BJ (cell line): Measurements from ENCODE around the gene P4HA1. TPM values are rescaled to one million over a fixed set of nuclear protein-coding genes. Genes with fewer than 3 reads are reported as not detected.
"Not testable (repeated sequence)": the region's sequence is repeated elsewhere in the genome, so short reads cannot be mapped to it uniquely, and the experiment has no call there.

ENCODE experiments used
- CTCF ChIA-PET: fragments of 350-600 bp; formaldehyde crosslinking; extraction: SDS; loops from one replicate; lab custom pipeline; 2021; ENCODE audit warnings: antibody characterized with exemption, inconsistent platforms; lab: Yijun Ruan, JAX
- POLR2A ChIA-PET: fragments of 300-600 bp; sonication (Branson Sonifier 250); formaldehyde crosslinking; extraction: SDS; loops from one replicate; lab custom pipeline; 2021; ENCODE audit warnings: antibody characterized with exemption; lab: Charles Lee
- DNase-seq: peaks from one replicate; pipeline ENCODE4 v3.0.0-alpha.2; 2011; ENCODE audit warnings: low read depth
- H3K27me3 ChIP-seq: 2 replicates; pipeline ENCODE4 v1.6.0; 2011; ENCODE audit warnings: low read length; ENCODE audit not compliant: control insufficient read depth, insufficient read depth
- H3K36me3 ChIP-seq: 2 replicates; pipeline ENCODE4 v1.5.1; 2011; ENCODE audit warnings: low read length; ENCODE audit not compliant: control insufficient read depth, insufficient read depth
- H3K4me3 ChIP-seq: 2 replicates; pipeline ENCODE4 v1.5.1; 2011; ENCODE audit warnings: low read depth, mild to moderate bottlenecking, control low read depth, low read length
- polyA plus RNA-seq: library from polyadenylated mRNA; depleted of rRNA; stranded (reverse); fragments of >200 nt; gene quantifications from 2 replicates; pipeline ENCODE4 v1.2.3, GENCODE V29; 2011
- TF ChIP-seq, protein P1 (sequence below): IDR thresholded peaks from 2 replicates; pipeline ENCODE4 v1.5.1; 2011; ENCODE audit warnings: low read depth, mild to moderate bottlenecking, control low read depth, inconsistent platforms, low read length, moderate library complexity; ENCODE audit not compliant: insufficient read depth

Gene P4HA1
- polyA plus RNA-seq, 1 experiment: 91.7 TPM

DNA sequence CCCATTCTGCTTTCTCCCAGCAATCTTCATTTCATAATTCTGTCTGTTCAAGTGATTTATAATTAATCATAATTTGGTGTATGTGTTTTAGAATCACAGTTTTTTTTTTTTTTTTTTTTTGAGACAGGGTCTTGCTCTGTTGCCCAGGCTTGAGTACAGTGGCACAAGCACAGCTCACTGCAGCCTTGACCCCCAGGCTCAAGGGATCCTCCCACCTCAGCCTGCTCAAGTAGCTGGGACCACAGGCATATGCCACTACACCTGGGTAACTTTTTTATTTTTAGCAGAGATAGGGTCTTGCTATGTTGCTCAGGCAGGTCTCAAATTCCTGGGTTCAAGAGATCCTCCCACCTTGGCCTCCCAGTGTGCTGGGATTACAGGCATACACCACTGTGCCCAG is 92.8 kb downstream of the P4HA1 start:
- no peak for DNase-seq
- ChIA-PET CTCF (no interaction called here), POLR2A (no interaction called here)
- Histone ChIP-seq H3K27me3 (no peaks in the 10 kb centered on the region), H3K36me3 (peaks cover 5% of the 10 kb centered on the region), H3K4me3 (no peak overlapping the region)
- TF ChIP-seq, protein P1, sequence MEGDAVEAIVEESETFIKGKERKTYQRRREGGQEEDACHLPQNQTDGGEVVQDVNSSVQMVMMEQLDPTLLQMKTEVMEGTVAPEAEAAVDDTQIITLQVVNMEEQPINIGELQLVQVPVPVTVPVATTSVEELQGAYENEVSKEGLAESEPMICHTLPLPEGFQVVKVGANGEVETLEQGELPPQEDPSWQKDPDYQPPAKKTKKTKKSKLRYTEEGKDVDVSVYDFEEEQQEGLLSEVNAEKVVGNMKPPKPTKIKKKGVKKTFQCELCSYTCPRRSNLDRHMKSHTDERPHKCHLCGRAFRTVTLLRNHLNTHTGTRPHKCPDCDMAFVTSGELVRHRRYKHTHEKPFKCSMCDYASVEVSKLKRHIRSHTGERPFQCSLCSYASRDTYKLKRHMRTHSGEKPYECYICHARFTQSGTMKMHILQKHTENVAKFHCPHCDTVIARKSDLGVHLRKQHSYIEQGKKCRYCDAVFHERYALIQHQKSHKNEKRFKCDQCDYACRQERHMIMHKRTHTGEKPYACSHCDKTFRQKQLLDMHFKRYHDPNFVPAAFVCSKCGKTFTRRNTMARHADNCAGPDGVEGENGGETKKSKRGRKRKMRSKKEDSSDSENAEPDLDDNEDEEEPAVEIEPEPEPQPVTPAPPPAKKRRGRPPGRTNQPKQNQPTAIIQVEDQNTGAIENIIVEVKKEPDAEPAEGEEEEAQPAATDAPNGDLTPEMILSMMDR: no peak

DNA sequence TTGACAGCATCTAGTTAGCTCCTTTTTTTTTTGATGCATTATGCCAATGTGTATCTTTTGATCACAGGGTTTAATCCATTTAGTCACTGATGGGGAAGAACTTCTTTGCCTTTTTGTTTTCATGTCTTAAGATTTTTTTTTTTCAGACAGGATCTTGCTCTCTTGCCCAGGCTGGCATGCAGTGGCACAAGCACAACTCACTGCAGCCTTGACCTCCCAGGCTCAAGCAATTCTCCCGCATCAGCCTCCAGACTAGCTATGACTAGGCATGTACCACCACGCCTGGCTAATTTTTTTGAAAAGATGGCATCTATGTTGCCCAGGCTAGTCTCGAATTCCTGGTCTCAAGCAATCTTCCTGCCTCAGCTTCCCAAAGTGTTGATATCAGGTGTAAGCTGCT is 95.7 kb downstream of the P4HA1 start:
- peaks cover 2% of the 10 kb centered on the region for H3K36me3 ChIP-seq
- TF ChIP-seq, protein P1: no peak
- no peaks in the 10 kb centered on the region for H3K27me3 ChIP-seq
- POLR2A ChIA-PET: interaction anchor here (0.6 kb wide), 3 partner anchors 93 to 785 kb away, joined by 4 to 10 read pairs (median 9); partner anchors contain the start of gene ASCC1
- CTCF ChIA-PET: no interaction called here
- H3K4me3 ChIP-seq: no peak overlapping the region
- no peak for DNase-seq

DNA sequence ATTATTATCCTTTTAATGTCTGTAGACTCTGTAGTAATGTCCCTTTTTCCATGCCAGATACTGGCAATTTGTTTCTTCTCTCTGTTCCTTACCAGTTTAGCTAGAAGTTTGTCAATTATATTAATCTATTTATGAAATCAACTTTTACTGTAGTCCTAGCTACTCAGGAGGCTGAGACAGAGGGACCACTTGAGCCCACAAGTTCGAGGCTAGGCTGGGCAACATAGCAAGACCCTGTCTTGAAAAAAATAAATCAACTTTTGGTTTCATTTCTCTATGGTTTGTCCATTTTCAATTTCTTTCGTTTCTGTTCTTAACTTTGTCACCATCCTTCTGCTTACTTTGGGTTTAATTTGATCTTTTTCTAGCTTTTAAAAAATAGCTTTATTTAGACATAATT is 99.6 kb downstream of the P4HA1 start:
- TF ChIP-seq, protein P1: no peak
- no peak overlapping the region for H3K4me3 ChIP-seq
- H3K36me3 ChIP-seq: peaks cover 2% of the 10 kb centered on the region
- CTCF ChIA-PET: interaction anchor here (0.6 kb wide), 1 partner anchor 70 kb away, joined by 3 read pairs; no protein-coding TSS in a partner anchor
- DNase-seq: no peak
- POLR2A ChIA-PET: no interaction called here
- no peaks in the 10 kb centered on the region for H3K27me3 ChIP-seq

DNA sequence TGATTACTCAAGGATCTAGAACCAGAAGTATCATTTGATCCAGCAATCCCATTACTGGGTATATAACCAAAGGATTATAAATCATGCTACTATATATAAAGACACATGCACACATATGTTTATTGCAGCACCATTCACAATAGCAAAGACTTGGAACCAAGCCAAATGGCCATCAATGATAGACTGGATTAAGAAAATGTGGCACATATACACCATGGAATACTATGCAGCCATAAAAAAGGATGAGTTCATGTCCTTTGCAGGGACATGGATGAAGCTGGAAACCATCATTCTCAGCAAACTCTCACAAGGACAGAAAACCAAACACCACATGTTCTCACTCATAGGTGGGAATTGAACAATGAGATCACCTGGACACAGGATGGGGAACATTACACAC is 101.2 kb downstream of the P4HA1 start:
- H3K27me3 ChIP-seq, CTCF ChIA-PET, H3K4me3 ChIP-seq, DNase-seq, POLR2A ChIA-PET, H3K36me3 ChIP-seq: not testable (repeated sequence)

DNA sequence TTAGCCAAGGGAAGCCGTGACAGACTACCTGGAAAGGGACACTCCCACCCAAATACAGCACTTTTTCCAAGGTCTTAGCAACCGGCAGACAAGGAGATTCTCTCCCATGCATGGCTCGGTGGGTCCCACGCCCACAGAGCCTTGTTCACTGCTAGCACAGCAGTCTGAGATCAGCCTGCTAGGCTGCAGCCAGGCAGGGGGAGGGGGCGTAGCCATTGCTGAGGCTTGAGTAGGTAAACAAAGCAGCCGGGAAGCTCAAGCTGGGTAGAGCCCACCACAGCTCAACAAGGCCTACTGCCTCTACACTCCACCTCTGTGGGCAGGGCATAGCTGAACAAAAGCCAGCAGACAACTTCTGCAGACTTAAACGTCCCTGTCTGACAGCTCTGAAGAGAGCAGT is 106.9 kb downstream of the P4HA1 start:
- CTCF ChIA-PET, H3K4me3 ChIP-seq, H3K27me3 ChIP-seq, DNase-seq, POLR2A ChIA-PET, H3K36me3 ChIP-seq: not testable (repeated sequence)

DNA sequence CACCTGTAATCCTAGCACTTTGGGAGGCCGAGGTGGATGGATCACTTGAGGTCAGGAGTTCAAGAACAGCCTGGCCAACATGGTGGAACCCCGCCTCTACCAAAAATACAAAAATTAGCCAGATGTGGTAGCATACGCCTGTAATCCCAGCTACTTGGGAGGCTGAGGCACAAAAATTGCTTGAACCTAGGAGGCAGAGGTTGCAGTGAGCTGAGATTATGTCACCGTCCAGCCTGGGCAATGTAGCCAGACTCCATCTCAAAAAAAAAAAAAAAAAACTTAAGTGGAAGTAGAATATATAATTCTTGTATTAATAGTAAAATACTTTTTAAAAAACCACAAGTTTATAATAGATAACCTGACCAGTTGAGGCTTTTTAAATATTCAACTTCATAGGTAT is 112.0 kb downstream of the P4HA1 start:
- H3K4me3 ChIP-seq, H3K27me3 ChIP-seq, H3K36me3 ChIP-seq, POLR2A ChIA-PET, DNase-seq: not testable (repeated sequence)
- CTCF ChIA-PET: interaction anchor here (1.2 kb wide), 1 partner anchor 11 kb away, joined by 3 read pairs; no protein-coding TSS in a partner anchor

DNA sequence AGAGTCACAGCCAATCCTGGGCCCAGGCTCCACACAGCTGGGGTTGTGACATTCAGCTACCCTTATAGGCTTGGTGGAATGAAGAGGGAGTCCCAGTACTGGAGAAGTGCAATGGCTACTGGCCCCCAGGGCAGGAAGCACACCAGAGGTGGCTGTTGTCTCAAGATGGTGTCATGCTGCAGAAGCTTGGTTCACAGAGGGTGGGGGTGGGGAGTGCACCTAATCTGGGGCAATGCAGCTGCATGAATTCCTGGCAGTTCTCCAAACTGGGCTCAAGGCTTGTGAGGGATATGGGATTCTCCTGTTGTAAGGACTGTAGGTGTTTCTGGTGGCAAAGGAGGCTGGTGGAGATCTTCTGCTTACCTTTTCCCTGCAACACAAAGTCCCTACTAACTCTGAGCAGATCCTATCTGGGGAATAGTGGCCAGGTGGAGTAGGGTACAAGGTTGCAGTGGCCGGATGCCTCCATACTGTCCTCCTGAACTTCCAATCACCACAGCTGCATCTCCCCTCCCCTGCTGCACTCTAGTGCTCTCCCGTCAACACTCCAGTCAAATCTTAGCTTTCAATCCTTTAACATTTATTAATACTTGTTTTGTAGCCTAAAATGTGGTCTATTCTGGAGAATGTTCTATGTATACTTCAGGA is 114.7 kb downstream of the P4HA1 start:
- Histone ChIP-seq H3K36me3 (no peaks in the 10 kb centered on the region), H3K27me3 (no peaks in the 10 kb centered on the region), H3K4me3 (no peak overlapping the region)
- POLR2A ChIA-PET: interaction anchor here (0.6 kb wide), 1 partner anchor 972 kb away, joined by 11 read pairs; no protein-coding TSS in a partner anchor
- TF ChIP-seq, protein P1: no peak
- CTCF ChIA-PET: no interaction called here
- no peak for DNase-seq
